ENCODE measurements around the gene PCSK5. TPM values are rescaled to one million over a fixed set of nuclear protein-coding genes. Genes with fewer than 3 reads are reported as not detected.

Gene PCSK5
- total RNA-seq, 5 donors from 2014 or later (not counting 1 experiment from before 2014, with no cell fraction given) = 9.1 to 24.1 (median 12.7) TPM

GRCh38 chr9:76138360-76138759 lies 247.9 kb downstream of the PCSK5 start:
- Mint-ChIP-seq H3K36me3 (peaks cover 19% of the 10 kb centered on the region), H3K27me3 (no peaks in the 10 kb centered on the region), H3K9me3 (no peaks in the 10 kb centered on the region), H3K4me3 (no peak overlapping the region), H3K27ac (no peak overlapping the region), H3K4me1 (peaks cover 0 to 19% (median 8%) of the 10 kb centered on the region in 3 donors)
- ChIA-PET POLR2A (no interaction called here), CTCF (no interaction called here)
- H3K4me1 ChIP-seq (ENCODE audit: control insufficient read depth in 1 of 2, extremely low read depth in 1 of 2, insufficient read depth in 2 of 2, low read length in 2 of 2) = no peaks in the 10 kb centered on the region
- no peak overlapping the region for H3K27ac ChIP-seq (ENCODE audit: low read length)
- H3K27me3 ChIP-seq (replicated peaks in 1 of 2; ENCODE audit: control insufficient read depth in 2 of 2, extremely low read depth in 1 of 2, insufficient read depth in 2 of 2, low read length in 1 of 2) = no peaks in the 10 kb centered on the region
- WGBS (ENCODE audit: insufficient coverage) = 100% methylated on average over 1 of the region's 4 CpGs
- ATAC-seq (replicated peaks in 1 of 4) (no peak), DNase-seq (no peak)
- H3K9me3 ChIP-seq = no peaks in the 10 kb centered on the region
- H3K36me3 ChIP-seq (ENCODE audit: control insufficient read depth in 2 of 2, extremely low read depth in 1 of 2, insufficient read depth in 1 of 2, low read length in 1 of 2) = no peaks in the 10 kb centered on the region
- H3K4me3 ChIP-seq (ENCODE audit: control insufficient read depth in 1 of 2, extremely low read depth in 1 of 2, low read length in 1 of 2) = no peak overlapping the region

GRCh38 chr9:76143834-76144233 lies 253.4 kb downstream of the PCSK5 start:
- no peak overlapping the region for H3K27ac Mint-ChIP-seq
- H3K4me3 ChIP-seq (ENCODE audit: control insufficient read depth in 1 of 2, extremely low read depth in 1 of 2, low read length in 1 of 2) = no peak overlapping the region
- ATAC-seq (replicated peaks in 1 of 4) = no peak
- H3K27ac ChIP-seq (ENCODE audit: low read length) = no peak overlapping the region
- H3K9me3 ChIP-seq = no peaks in the 10 kb centered on the region
- H3K36me3 ChIP-seq (ENCODE audit: control insufficient read depth in 2 of 2, extremely low read depth in 1 of 2, insufficient read depth in 1 of 2, low read length in 1 of 2) = no peaks in the 10 kb centered on the region
- H3K27me3 ChIP-seq (replicated peaks in 1 of 2; ENCODE audit: control insufficient read depth in 2 of 2, extremely low read depth in 1 of 2, insufficient read depth in 2 of 2, low read length in 1 of 2) = no peaks in the 10 kb centered on the region
- H3K36me3 Mint-ChIP-seq = peaks cover 9% of the 10 kb centered on the region
- no peaks in the 10 kb centered on the region for H3K4me1 ChIP-seq (ENCODE audit: control insufficient read depth in 1 of 2, extremely low read depth in 1 of 2, insufficient read depth in 2 of 2, low read length in 2 of 2)
- no peaks in the 10 kb centered on the region for H3K9me3 Mint-ChIP-seq
- no peak overlapping the region for H3K4me3 Mint-ChIP-seq
- ChIA-PET CTCF (no interaction called here), POLR2A (no interaction called here)
- DNase-seq = no peak
- no CpG with 5 or more reads among the region's 5 CpGs for WGBS (ENCODE audit: insufficient coverage)
- peaks cover 0 to 7% (median 5%) of the 10 kb centered on the region in 3 donors for H3K4me1 Mint-ChIP-seq
- H3K27me3 Mint-ChIP-seq = no peaks in the 10 kb centered on the region

- no peaks in the 10 kb centered on the region for H3K4me1 ChIP-seq (ENCODE audit: control insufficient read depth in 1 of 2, extremely low read depth in 1 of 2, insufficient read depth in 2 of 2, low read length in 2 of 2)
- no peaks in the 10 kb centered on the region for H3K36me3 ChIP-seq (ENCODE audit: control insufficient read depth in 2 of 2, extremely low read depth in 1 of 2, insufficient read depth in 1 of 2, low read length in 1 of 2)
- DNase-seq (no peak), ATAC-seq (replicated peaks in 1 of 4) (no peak)
- Mint-ChIP-seq H3K27me3 (no peaks in the 10 kb centered on the region), H3K9me3 (no peaks in the 10 kb centered on the region), H3K4me3 (no peak overlapping the region), H3K4me1 (no peaks in the 10 kb centered on the region), H3K27ac (no peak overlapping the region), H3K36me3 (peaks cover 4% of the 10 kb centered on the region)
- WGBS (ENCODE audit: insufficient coverage) = 88% methylated on average over 3 of the region's 6 CpGs
- no peaks in the 10 kb centered on the region for H3K9me3 ChIP-seq
- H3K4me3 ChIP-seq (ENCODE audit: control insufficient read depth in 1 of 2, extremely low read depth in 1 of 2, low read length in 1 of 2) = no peak overlapping the region
- H3K27me3 ChIP-seq (replicated peaks in 1 of 2; ENCODE audit: control insufficient read depth in 2 of 2, extremely low read depth in 1 of 2, insufficient read depth in 2 of 2, low read length in 1 of 2) = no peaks in the 10 kb centered on the region
- no peak overlapping the region for H3K27ac ChIP-seq (ENCODE audit: low read length)
- CTCF ChIA-PET = interaction anchor here in 1 of 2 donors (0.8 kb wide), 1 partner anchor 89 kb away, joined by 3 read pairs; no protein-coding TSS in a partner anchor
- POLR2A ChIA-PET = no interaction called here
Observed at GRCh38 chr9:76150013-76150412, 259.5 kb downstream of the PCSK5 start.

- no peaks in the 10 kb centered on the region for H3K36me3 ChIP-seq (ENCODE audit: control insufficient read depth in 2 of 2, extremely low read depth in 1 of 2, insufficient read depth in 1 of 2, low read length in 1 of 2)
- Mint-ChIP-seq H3K27ac (no peak overlapping the region), H3K9me3 (no peaks in the 10 kb centered on the region), H3K4me3 (no peak overlapping the region), H3K4me1 (no peaks in the 10 kb centered on the region), H3K27me3 (no peaks in the 10 kb centered on the region), H3K36me3 (peaks cover 4% of the 10 kb centered on the region)
- H3K9me3 ChIP-seq = no peaks in the 10 kb centered on the region
- ChIA-PET POLR2A (no interaction called here), CTCF (no interaction called here)
- no peaks in the 10 kb centered on the region for H3K27me3 ChIP-seq (replicated peaks in 1 of 2; ENCODE audit: control insufficient read depth in 2 of 2, extremely low read depth in 1 of 2, insufficient read depth in 2 of 2, low read length in 1 of 2)
- WGBS (ENCODE audit: insufficient coverage) = 75% methylated on average over 4 of the region's 5 CpGs
- no peaks in the 10 kb centered on the region for H3K4me1 ChIP-seq (ENCODE audit: control insufficient read depth in 1 of 2, extremely low read depth in 1 of 2, insufficient read depth in 2 of 2, low read length in 2 of 2)
- DNase-seq (no peak), ATAC-seq (replicated peaks in 1 of 4) (no peak)
- no peak overlapping the region for H3K27ac ChIP-seq (ENCODE audit: low read length)
- no peak overlapping the region for H3K4me3 ChIP-seq (ENCODE audit: control insufficient read depth in 1 of 2, extremely low read depth in 1 of 2, low read length in 1 of 2)
Observed at GRCh38 chr9:76151267-76151666, 260.8 kb downstream of the PCSK5 start.

GRCh38 chr9:76153339-76153738 lies 262.9 kb downstream of the PCSK5 start:
- Histone ChIP-seq H3K27ac (ENCODE audit: low read length) (no peak overlapping the region), H3K4me3 (ENCODE audit: control insufficient read depth in 1 of 2, extremely low read depth in 1 of 2, low read length in 1 of 2) (no peak overlapping the region), H3K27me3 (replicated peaks in 1 of 2; ENCODE audit: control insufficient read depth in 2 of 2, extremely low read depth in 1 of 2, insufficient read depth in 2 of 2, low read length in 1 of 2) (no peaks in the 10 kb centered on the region), H3K9me3 (no peaks in the 10 kb centered on the region), H3K36me3 (ENCODE audit: control insufficient read depth in 2 of 2, extremely low read depth in 1 of 2, insufficient read depth in 1 of 2, low read length in 1 of 2) (peaks cover 0 to 2% of the 10 kb centered on the region in 2 donors), H3K4me1 (ENCODE audit: control insufficient read depth in 1 of 2, extremely low read depth in 1 of 2, insufficient read depth in 2 of 2, low read length in 2 of 2) (no peaks in the 10 kb centered on the region)
- H3K27ac Mint-ChIP-seq = no peak overlapping the region
- ATAC-seq (replicated peaks in 1 of 4) = no peak
- no peak overlapping the region for H3K4me3 Mint-ChIP-seq
- H3K4me1 Mint-ChIP-seq = no peaks in the 10 kb centered on the region
- peaks cover 13% of the 10 kb centered on the region for H3K36me3 Mint-ChIP-seq
- no peaks in the 10 kb centered on the region for H3K27me3 Mint-ChIP-seq
- 78% methylated on average over 3 of the region's 6 CpGs for WGBS (ENCODE audit: insufficient coverage)
- H3K9me3 Mint-ChIP-seq = no peaks in the 10 kb centered on the region
- no peak for DNase-seq
- ChIA-PET POLR2A (no interaction called here), CTCF (no interaction called here)

GRCh38 chr9:76153902-76154629 lies 263.6 kb downstream of the PCSK5 start:
- no peaks in the 10 kb centered on the region for H3K27me3 ChIP-seq (replicated peaks in 1 of 2; ENCODE audit: control insufficient read depth in 2 of 2, extremely low read depth in 1 of 2, insufficient read depth in 2 of 2, low read length in 1 of 2)
- Mint-ChIP-seq H3K27me3 (no peaks in the 10 kb centered on the region), H3K4me1 (no peaks in the 10 kb centered on the region), H3K27ac (no peak overlapping the region), H3K9me3 (no peaks in the 10 kb centered on the region), H3K4me3 (no peak overlapping the region), H3K36me3 (peaks cover 16% of the 10 kb centered on the region)
- H3K9me3 ChIP-seq = no peaks in the 10 kb centered on the region
- no peak overlapping the region for H3K27ac ChIP-seq (ENCODE audit: low read length)
- CTCF ChIA-PET = no interaction called here
- H3K36me3 ChIP-seq (ENCODE audit: control insufficient read depth in 2 of 2, extremely low read depth in 1 of 2, insufficient read depth in 1 of 2, low read length in 1 of 2) = peaks cover 0 to 9% of the 10 kb centered on the region in 2 donors
- DNase-seq (no peak), ATAC-seq (replicated peaks in 1 of 4) (no peak)
- H3K4me1 ChIP-seq (ENCODE audit: control insufficient read depth in 1 of 2, extremely low read depth in 1 of 2, insufficient read depth in 2 of 2, low read length in 2 of 2) = no peaks in the 10 kb centered on the region
- WGBS (ENCODE audit: insufficient coverage) = 90% methylated on average over 2 of the region's 8 CpGs
- POLR2A ChIA-PET = no interaction called here
- no peak overlapping the region for H3K4me3 ChIP-seq (ENCODE audit: control insufficient read depth in 1 of 2, extremely low read depth in 1 of 2, low read length in 1 of 2)

- Histone ChIP-seq H3K9me3 (no peaks in the 10 kb centered on the region), H3K27me3 (replicated peaks in 1 of 2; ENCODE audit: control insufficient read depth in 2 of 2, extremely low read depth in 1 of 2, insufficient read depth in 2 of 2, low read length in 1 of 2) (no peaks in the 10 kb centered on the region), H3K36me3 (ENCODE audit: control insufficient read depth in 2 of 2, extremely low read depth in 1 of 2, insufficient read depth in 1 of 2, low read length in 1 of 2) (peaks cover 0 to 15% of the 10 kb centered on the region in 2 donors), H3K4me1 (ENCODE audit: control insufficient read depth in 1 of 2, extremely low read depth in 1 of 2, insufficient read depth in 2 of 2, low read length in 2 of 2) (no peaks in the 10 kb centered on the region), H3K4me3 (ENCODE audit: control insufficient read depth in 1 of 2, extremely low read depth in 1 of 2, low read length in 1 of 2) (no peak overlapping the region), H3K27ac (ENCODE audit: low read length) (no peak overlapping the region)
- H3K4me1 Mint-ChIP-seq = no peaks in the 10 kb centered on the region
- no peak overlapping the region for H3K4me3 Mint-ChIP-seq
- CTCF ChIA-PET = no interaction called here
- peaks cover 25% of the 10 kb centered on the region for H3K36me3 Mint-ChIP-seq
- ATAC-seq (replicated peaks in 1 of 4) = no peak
- POLR2A ChIA-PET = no interaction called here
- no peak for DNase-seq
- no peaks in the 10 kb centered on the region for H3K9me3 Mint-ChIP-seq
- WGBS (ENCODE audit: insufficient coverage) = no CpG with 5 or more reads among the region's 1 CpG
- H3K27ac Mint-ChIP-seq = no peak overlapping the region
- no peaks in the 10 kb centered on the region for H3K27me3 Mint-ChIP-seq
Observed at GRCh38 chr9:76155361-76155760, 264.9 kb downstream of the PCSK5 start.
